Left lung (tissue), 10 donors: Measurements from ENCODE around the gene SOD2. TPM values are rescaled to one million over a fixed set of nuclear protein-coding genes. Genes with fewer than 3 reads are reported as not detected.
"Not testable (repeated sequence)": the region's sequence is repeated elsewhere in the genome, so short reads cannot be mapped to it uniquely, and the experiment has no call there.

Experiments
- ATAC-seq: fragments of 200-7000 bp; cut with Tn5 transposase; one replicate; pipeline ENCODE4 v1.9.1; 2020; ENCODE audit warnings: moderate library complexity
- DNase-seq, 4 donors: peaks; one replicate each; pipeline ENCODE4 v3.0.0-alpha.2; 2013 to 2020
- H3K27ac ChIP-seq, 2 donors: fragments of 200-600 bp; sonication (generic) in 1 of 2; one replicate each; pipeline versions ENCODE4 v1.5.0 to v1.8.0; 2020 to 2021
- H3K27me3 ChIP-seq, 2 donors: fragments of 200-600 bp; sonication (generic) in 1 of 2; one replicate each; pipeline versions ENCODE4 v1.5.0 to v1.8.0; 2020 to 2021
- H3K36me3 ChIP-seq, 2 donors: fragments of 200-600 bp; sonication (generic) in 1 of 2; one replicate each; pipeline versions ENCODE4 v1.5.0 to v1.8.0; 2020 to 2021
- H3K4me1 ChIP-seq, 2 donors: fragments of 200-600 bp; one replicate each; pipeline ENCODE4 v1.8.0; 2021
- H3K4me3 ChIP-seq, 2 donors: fragments of 200-600 bp; sonication (generic) in 1 of 2; one replicate each; pipeline versions ENCODE4 v1.5.0 to v1.8.0; 2020 to 2021; ENCODE audit warnings: mild to moderate bottlenecking in 1 of 2
- H3K9me3 ChIP-seq, 2 donors: fragments of 200-600 bp; sonication (generic) in 1 of 2; one replicate each; pipeline versions ENCODE4 v1.5.0 to v1.8.0; 2020 to 2021
- CTCF ChIP-seq, 2 donors: fragments of 200-600 bp; sonication (generic) in 1 of 2; IDR thresholded peaks; one replicate each; pipeline versions ENCODE4 v1.5.0 to v1.8.0; 2021; ENCODE audit warnings: antibody characterized with exemption in 2 of 2
- intact Hi-C, 2 donors: fragments of 100-400 bp; cut with DNase I; formaldehyde crosslinking; loops; one replicate each; pipeline versions ENCODE4 v1.11.2 to v1.14.2; 2022
- polyA plus RNA-seq, 6 donors: library from polyadenylated mRNA; unstranded; fragments of 120-200 nt; gene quantifications; one replicate each; pipeline ENCODE4 v1.2.1, GENCODE V29; 2013; ENCODE audit not compliant: insufficient read length in 6 of 6
- total RNA-seq, 2 donors: library from RNA; stranded (reverse); fragmentation: NEBNext Ultra II Directional; extraction: Animal tissue kit (Norgen Biotek cat#: 25700); gene quantifications; one replicate each; pipeline ENCODE4 v1.2.1, GENCODE V29; 2021
- donor health status: DM: no; HTN: yes; CAD: no.
- donor health status: DM: no; HTN: no; CAD: no.

Gene SOD2
- total and polyA plus RNA-seq, 8 donors = 83.7 to 879 (median 89.6) TPM

- H3K9me3 ChIP-seq = no peaks in the 10 kb centered on the region
- H3K4me3 ChIP-seq = no peak overlapping the region
- no peaks in the 10 kb centered on the region for H3K27me3 ChIP-seq
- peaks cover 0 to 38% of the 10 kb centered on the region in 2 donors for H3K4me1 ChIP-seq
- H3K36me3 ChIP-seq = no peaks in the 10 kb centered on the region
- no peak for TF ChIP-seq CTCF (IDR thresholded peaks at IDR 0.05)
- H3K27ac ChIP-seq = no peak overlapping the region
- intact Hi-C loops = no loop called here
- ATAC-seq = no peak
- no peak for DNase-seq
Observed at GRCh38 chr6:159722655-159723054, 29.6 kb upstream of the SOD2 start.

- H3K27me3 ChIP-seq, H3K9me3 ChIP-seq, intact Hi-C loops, H3K27ac ChIP-seq, H3K36me3 ChIP-seq, H3K4me3 ChIP-seq, DNase-seq, ATAC-seq: not testable (repeated sequence)
- H3K4me1 ChIP-seq = peaks cover 1 to 45% of the 10 kb centered on the region in 2 donors
Observed at GRCh38 chr6:159721981-159722380, 28.9 kb upstream of the SOD2 start.

- H3K27ac ChIP-seq = no peak overlapping the region
- DNase-seq (peak in 1 of 4 donors; percentile 40), ATAC-seq (peak; percentile 36)
- no peaks in the 10 kb centered on the region for H3K36me3 ChIP-seq
- H3K4me3 ChIP-seq = no peak overlapping the region
- no peaks in the 10 kb centered on the region for H3K9me3 ChIP-seq
- H3K4me1 ChIP-seq = peaks cover 9 to 49% of the 10 kb centered on the region in 2 donors
- TF ChIP-seq CTCF (IDR thresholded peaks at IDR 0.05) = peak in 1 of 2 donors; percentile 37
- intact Hi-C loops = no loop called here
- H3K27me3 ChIP-seq = no peaks in the 10 kb centered on the region
Observed at GRCh38 chr6:159720708-159721107, 27.7 kb upstream of the SOD2 start.

- peak overlapping the region in 1 of 2 donors; percentile 33 for H3K27ac ChIP-seq
- no peak for TF ChIP-seq CTCF (IDR thresholded peaks at IDR 0.05)
- no peaks in the 10 kb centered on the region for H3K9me3 ChIP-seq
- no peaks in the 10 kb centered on the region for H3K27me3 ChIP-seq
- peaks cover 9 to 50% of the 10 kb centered on the region in 2 donors for H3K4me1 ChIP-seq
- H3K4me3 ChIP-seq = no peak overlapping the region
- no peaks in the 10 kb centered on the region for H3K36me3 ChIP-seq
- intact Hi-C loops = no loop called here
- no peak for DNase-seq
- ATAC-seq = no peak
Observed at GRCh38 chr6:159719287-159719686, 26.2 kb upstream of the SOD2 start.

- no peaks in the 10 kb centered on the region for H3K36me3 ChIP-seq
- H3K4me3 ChIP-seq = no peak overlapping the region
- peak overlapping the region in 1 of 2 donors; percentile 33 for H3K27ac ChIP-seq
- no peaks in the 10 kb centered on the region for H3K9me3 ChIP-seq
- TF ChIP-seq CTCF (IDR thresholded peaks at IDR 0.05) = no peak
- no peak for DNase-seq
- no peak for ATAC-seq
- H3K27me3 ChIP-seq = no peaks in the 10 kb centered on the region
- intact Hi-C loops = no loop called here
- H3K4me1 ChIP-seq = peaks cover 9 to 50% of the 10 kb centered on the region in 2 donors
Observed at GRCh38 chr6:159718634-159719033, 25.6 kb upstream of the SOD2 start.
